GM18861 (cell line): ENCODE results near the gene ABHD8.

Source experiments
- ATAC-seq: cut with Tn5 transposase; IDR thresholded peaks from one replicate; pipeline ENCODE4 v1.9.1; 2021; ENCODE audit not compliant: unreplicated experiment

ABHD8 gene

GRCh38 chr19:17323300-17323963 is 20.2 kb upstream of the ABHD8 start:
- no peak for ATAC-seq

GRCh38 chr19:17322854-17323253 is 19.6 kb upstream of the ABHD8 start:
- no peak for ATAC-seq

GRCh38 chr19:17321655-17322489 is 18.6 kb upstream of the ABHD8 start:
- no peak for ATAC-seq

GRCh38 chr19:17320435-17320834 is 17.2 kb upstream of the ABHD8 start:
- no peak for ATAC-seq

- no peak for ATAC-seq
These were observed 16.4 kb upstream of the ABHD8 start for GRCh38 chr19:17319473-17320238.

- ATAC-seq, result no peak
These were observed 15.7 kb upstream of the ABHD8 start for GRCh38 chr19:17318966-17319365.

GRCh38 chr19:17314007-17314593 is 10.9 kb upstream of the ABHD8 start:
- no peak for ATAC-seq

GRCh38 chr19:17312189-17313113 is 9.2 kb upstream of the ABHD8 start:
- ATAC-seq, result no peak

GRCh38 chr19:17311455-17312188 is 8.4 kb upstream of the ABHD8 start:
- ATAC-seq, result no peak

- ATAC-seq, result no peak
These were observed 6.8 kb upstream of the ABHD8 start for GRCh38 chr19:17309965-17310461.

GRCh38 chr19:17309198-17309964 is 6.2 kb upstream of the ABHD8 start, which contains the start of gene DDA1:
DDA1 (plus strand) TSS chr19:17309563; CDS start chr19:17309655, 92 bp downstream.
- ATAC-seq, result peak; percentile 40

GRCh38 chr19:17307876-17308377 is 4.7 kb upstream of the ABHD8 start:
- ATAC-seq, result no peak

GRCh38 chr19:17306285-17306714 is 3.1 kb upstream of the ABHD8 start:
- no peak for ATAC-seq

- ATAC-seq, result peak; percentile 79
These were observed 2.5 kb upstream of the ABHD8 start, which contains the start of gene MRPL34 for GRCh38 chr19:17305517-17306284. MRPL34 (plus strand) TSS chr19:17305872; CDS start chr19:17305893, 21 bp downstream.

GRCh38 chr19:17305216-17305516 is 1.9 kb upstream of the ABHD8 start:
- no peak for ATAC-seq

GRCh38 chr19:17304386-17305215 is 1.4 kb upstream of the ABHD8 start:
- ATAC-seq, result no peak

GRCh38 chr19:17303940-17304267 is 679 bp upstream of the ABHD8 start:
- ATAC-seq, result no peak
